Neural progenitor cell (in vitro differentiated cells): ENCODE measurements around the gene PHLPP1.

Source experiments
- EZH2 ChIP-seq: fragments of 200-600 bp; sonication (generic); IDR thresholded peaks from 2 replicates; pipeline ENCODE4 v1.6.1; 2017; ENCODE audit warnings: antibody characterized with exemption, mild to moderate bottlenecking, moderate library complexity
- EZH2phosphoT487 ChIP-seq: fragments of 200-600 bp; sonication (generic); IDR thresholded peaks from 2 replicates; pipeline ENCODE4 v1.6.1; 2017; ENCODE audit warnings: antibody characterized with exemption
- TF ChIP-seq, protein P1 (sequence below): fragments of 200-600 bp; sonication (generic); IDR thresholded peaks from 2 replicates; pipeline ENCODE4 v1.5.1; 2017; ENCODE audit warnings: antibody characterized with exemption, mild to moderate bottlenecking

DNA sequence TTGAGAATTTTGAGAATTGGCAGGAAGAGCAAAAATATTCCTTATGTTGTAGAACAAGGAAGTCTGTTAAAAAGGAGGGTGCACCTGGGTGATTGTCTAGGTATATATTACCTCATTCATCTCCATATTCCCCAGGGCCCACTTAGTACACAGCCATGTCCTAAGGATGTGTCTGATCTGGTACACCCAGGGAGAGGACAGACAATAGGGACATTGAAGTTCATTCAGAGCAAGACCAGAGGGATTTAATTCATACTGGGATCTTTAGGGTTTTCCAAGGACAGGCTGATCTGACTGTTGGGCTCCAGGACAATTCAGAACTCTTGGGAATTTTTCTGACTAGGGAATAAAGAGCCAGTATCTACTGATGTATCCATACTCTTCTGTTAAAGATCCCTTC, 112.1 kb downstream of the PHLPP1 start:
- TF ChIP-seq, protein P1, sequence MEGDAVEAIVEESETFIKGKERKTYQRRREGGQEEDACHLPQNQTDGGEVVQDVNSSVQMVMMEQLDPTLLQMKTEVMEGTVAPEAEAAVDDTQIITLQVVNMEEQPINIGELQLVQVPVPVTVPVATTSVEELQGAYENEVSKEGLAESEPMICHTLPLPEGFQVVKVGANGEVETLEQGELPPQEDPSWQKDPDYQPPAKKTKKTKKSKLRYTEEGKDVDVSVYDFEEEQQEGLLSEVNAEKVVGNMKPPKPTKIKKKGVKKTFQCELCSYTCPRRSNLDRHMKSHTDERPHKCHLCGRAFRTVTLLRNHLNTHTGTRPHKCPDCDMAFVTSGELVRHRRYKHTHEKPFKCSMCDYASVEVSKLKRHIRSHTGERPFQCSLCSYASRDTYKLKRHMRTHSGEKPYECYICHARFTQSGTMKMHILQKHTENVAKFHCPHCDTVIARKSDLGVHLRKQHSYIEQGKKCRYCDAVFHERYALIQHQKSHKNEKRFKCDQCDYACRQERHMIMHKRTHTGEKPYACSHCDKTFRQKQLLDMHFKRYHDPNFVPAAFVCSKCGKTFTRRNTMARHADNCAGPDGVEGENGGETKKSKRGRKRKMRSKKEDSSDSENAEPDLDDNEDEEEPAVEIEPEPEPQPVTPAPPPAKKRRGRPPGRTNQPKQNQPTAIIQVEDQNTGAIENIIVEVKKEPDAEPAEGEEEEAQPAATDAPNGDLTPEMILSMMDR = no peak
- TF ChIP-seq EZH2phosphoT487 (no peak), EZH2 (no peak)
